Effector memory CD4-positive, alpha-beta T cell (primary cell): ENCODE results near the gene ZNF488.

Experiments used
- DNase-seq, 3 donors: peaks; one replicate each; pipeline ENCODE4 v3.0.0-alpha.2; 2020
- H3K27ac ChIP-seq: 2 replicates; pipeline ENCODE4 v1.7.0; 2013; ENCODE audit warnings: mild to moderate bottlenecking, low read length, moderate library complexity; ENCODE audit not compliant: insufficient read depth, poor library complexity, severe bottlenecking
- H3K27me3 ChIP-seq: replicated peaks from 2 replicates; pipeline ENCODE4 v1.7.0; 2013; ENCODE audit warnings: mild to moderate bottlenecking, low read length; ENCODE audit not compliant: insufficient read depth, control insufficient read depth, poor library complexity, severe bottlenecking
- H3K36me3 ChIP-seq: 2 replicates; pipeline ENCODE4 v1.7.0; 2013; ENCODE audit warnings: mild to moderate bottlenecking, low read length, moderate library complexity; ENCODE audit not compliant: control insufficient read depth, insufficient read depth
- H3K4me1 ChIP-seq: 2 replicates; pipeline ENCODE4 v1.7.0; 2013; ENCODE audit warnings: low read length, mild to moderate bottlenecking; ENCODE audit not compliant: control insufficient read depth, insufficient read depth, poor library complexity, severe bottlenecking
- H3K4me3 ChIP-seq: 2 replicates; pipeline ENCODE4 v1.7.0; 2013; ENCODE audit warnings: low read length, low read depth, mild to moderate bottlenecking; ENCODE audit not compliant: insufficient read depth, poor library complexity, severe bottlenecking
- H3K9me3 ChIP-seq: 2 replicates; pipeline ENCODE4 v1.7.0; 2013; ENCODE audit warnings: mild to moderate bottlenecking, low read length, moderate library complexity; ENCODE audit not compliant: control insufficient read depth

The ZNF488 gene

GRCh38 chr10:47374611-47375536, 9.2 kb downstream of the ZNF488 start:
- Histone ChIP-seq H3K36me3 (no peaks in the 10 kb centered on the region), H3K4me1 (peaks cover 4% of the 10 kb centered on the region), H3K9me3 (no peaks in the 10 kb centered on the region), H3K27ac (no peak overlapping the region), H3K4me3 (no peak overlapping the region), H3K27me3 (no peaks in the 10 kb centered on the region)
- no peak for DNase-seq

- H3K9me3 ChIP-seq: no peaks in the 10 kb centered on the region
- DNase-seq: no peak
- peaks cover 4% of the 10 kb centered on the region for H3K4me1 ChIP-seq
- no peaks in the 10 kb centered on the region for H3K36me3 ChIP-seq
- H3K4me3 ChIP-seq: no peak overlapping the region
- no peaks in the 10 kb centered on the region for H3K27me3 ChIP-seq
- no peak overlapping the region for H3K27ac ChIP-seq
Observed at GRCh38 chr10:47372726-47373125, 11.4 kb downstream of the ZNF488 start.

- no peaks in the 10 kb centered on the region for H3K27me3 ChIP-seq
- no peaks in the 10 kb centered on the region for H3K36me3 ChIP-seq
- H3K4me3 ChIP-seq: no peak overlapping the region
- H3K4me1 ChIP-seq: peaks cover 4% of the 10 kb centered on the region
- no peaks in the 10 kb centered on the region for H3K9me3 ChIP-seq
- no peak overlapping the region for H3K27ac ChIP-seq
- no peak for DNase-seq
Observed at GRCh38 chr10:47371629-47372485, 12.2 kb downstream of the ZNF488 start.

GRCh38 chr10:47370878-47371277, 13.2 kb downstream of the ZNF488 start:
- Histone ChIP-seq H3K27ac (no peak overlapping the region), H3K9me3 (no peaks in the 10 kb centered on the region), H3K4me1 (peaks cover 4% of the 10 kb centered on the region), H3K27me3 (no peaks in the 10 kb centered on the region), H3K4me3 (no peak overlapping the region), H3K36me3 (no peaks in the 10 kb centered on the region)
- DNase-seq: no peak

- Histone ChIP-seq H3K27ac (no peak overlapping the region), H3K4me1 (peaks cover 4% of the 10 kb centered on the region), H3K4me3 (no peak overlapping the region), H3K27me3 (no peaks in the 10 kb centered on the region), H3K36me3 (no peaks in the 10 kb centered on the region), H3K9me3 (no peaks in the 10 kb centered on the region)
- DNase-seq: no peak
Observed at GRCh38 chr10:47370015-47370767, 13.9 kb downstream of the ZNF488 start.

- Histone ChIP-seq H3K36me3 (no peaks in the 10 kb centered on the region), H3K4me3 (no peak overlapping the region), H3K27me3 (no peaks in the 10 kb centered on the region), H3K27ac (no peak overlapping the region), H3K9me3 (no peaks in the 10 kb centered on the region), H3K4me1 (peaks cover 4% of the 10 kb centered on the region)
- no peak for DNase-seq
Observed at GRCh38 chr10:47369251-47369894, 14.7 kb downstream of the ZNF488 start.

GRCh38 chr10:47368431-47369180, 15.5 kb downstream of the ZNF488 start:
- H3K36me3 ChIP-seq: no peaks in the 10 kb centered on the region
- no peak overlapping the region for H3K27ac ChIP-seq
- no peaks in the 10 kb centered on the region for H3K27me3 ChIP-seq
- DNase-seq: no peak
- H3K4me3 ChIP-seq: no peak overlapping the region
- peaks cover 4% of the 10 kb centered on the region for H3K4me1 ChIP-seq
- H3K9me3 ChIP-seq: no peaks in the 10 kb centered on the region

- DNase-seq: no peak
- Histone ChIP-seq H3K9me3 (no peaks in the 10 kb centered on the region), H3K4me1 (peaks cover under 1% of the 10 kb centered on the region), H3K36me3 (no peaks in the 10 kb centered on the region), H3K27me3 (no peaks in the 10 kb centered on the region), H3K27ac (no peak overlapping the region), H3K4me3 (no peak overlapping the region)
Observed at GRCh38 chr10:47367646-47368045, 16.4 kb downstream of the ZNF488 start.
